Thymus (tissue), 11 donors: ENCODE measurements around the gene LSM14B. TPM values are rescaled to one million over a fixed set of nuclear protein-coding genes. Genes with fewer than 3 reads are reported as not detected.
A peak's percentile ranks its signal among the peaks of the same experiment; 100 is the strongest.

ENCODE experiments used
- DNase-seq, 9 donors: peaks; one replicate each; pipeline ENCODE4 v3.0.0-alpha.2; 2013; ENCODE audit warnings: low spot score in 9 of 9, low read depth in 6 of 9, missing footprints in 1 of 9
- H3K27ac ChIP-seq, 2 donors: one replicate each; pipeline ENCODE4 v1.5.1; 2013; ENCODE audit warnings: control low read depth in 1 of 2, low read depth in 1 of 2, low read length in 1 of 2, mild to moderate bottlenecking in 1 of 2, moderate library complexity in 1 of 2
- H3K27me3 ChIP-seq, 2 donors: one replicate each; pipeline ENCODE4 v1.5.1; 2013; ENCODE audit warnings: low read length in 1 of 2; ENCODE audit not compliant: control insufficient read depth in 2 of 2, insufficient read depth in 1 of 2
- H3K36me3 ChIP-seq, 2 donors: one replicate each; pipeline ENCODE4 v1.5.1; 2013; ENCODE audit warnings: low read length in 1 of 2, mild to moderate bottlenecking in 1 of 2, moderate library complexity in 1 of 2; ENCODE audit not compliant: control insufficient read depth in 2 of 2, insufficient read depth in 2 of 2
- H3K4me1 ChIP-seq, 2 donors: one replicate each; pipeline ENCODE4 v1.5.1; 2013; ENCODE audit warnings: low read length in 2 of 2; ENCODE audit not compliant: control insufficient read depth in 2 of 2, insufficient read depth in 2 of 2
- H3K4me3 ChIP-seq, 2 donors: one replicate each; pipeline ENCODE4 v1.5.1; 2013; ENCODE audit warnings: low read length in 2 of 2, control low read depth in 1 of 2, mild to moderate bottlenecking in 1 of 2
- H3K9me3 ChIP-seq, 2 donors: one replicate each; pipeline ENCODE4 v1.5.1; 2013; ENCODE audit warnings: low read length in 1 of 2, mild to moderate bottlenecking in 1 of 2; ENCODE audit not compliant: control insufficient read depth in 2 of 2, insufficient read depth in 1 of 2
- WGBS: extraction: QIAGEN DNeasy Blood & Tissue Kit; methylation state at CpG from one replicate; pipeline ENCODE4 v1.1.7; 2013; 5-methylcytosine and 5-hydroxymethylcytosine counted together
- polyA plus RNA-seq: library from polyadenylated mRNA; stranded (reverse); fragments of 200-250 nt; gene quantifications from one replicate; pipeline ENCODE4 v1.2.3, GENCODE V29; 2013
- total RNA-seq: library from RNA; stranded (reverse); fragments of 120-200 nt; gene quantifications from one replicate; pipeline ENCODE4 v1.2.4, GENCODE V29; 2013
- donor health status: healthy.

The LSM14B gene
- total and polyA plus RNA-seq, 2 donors = 23.1 to 29.9 TPM

DNA sequence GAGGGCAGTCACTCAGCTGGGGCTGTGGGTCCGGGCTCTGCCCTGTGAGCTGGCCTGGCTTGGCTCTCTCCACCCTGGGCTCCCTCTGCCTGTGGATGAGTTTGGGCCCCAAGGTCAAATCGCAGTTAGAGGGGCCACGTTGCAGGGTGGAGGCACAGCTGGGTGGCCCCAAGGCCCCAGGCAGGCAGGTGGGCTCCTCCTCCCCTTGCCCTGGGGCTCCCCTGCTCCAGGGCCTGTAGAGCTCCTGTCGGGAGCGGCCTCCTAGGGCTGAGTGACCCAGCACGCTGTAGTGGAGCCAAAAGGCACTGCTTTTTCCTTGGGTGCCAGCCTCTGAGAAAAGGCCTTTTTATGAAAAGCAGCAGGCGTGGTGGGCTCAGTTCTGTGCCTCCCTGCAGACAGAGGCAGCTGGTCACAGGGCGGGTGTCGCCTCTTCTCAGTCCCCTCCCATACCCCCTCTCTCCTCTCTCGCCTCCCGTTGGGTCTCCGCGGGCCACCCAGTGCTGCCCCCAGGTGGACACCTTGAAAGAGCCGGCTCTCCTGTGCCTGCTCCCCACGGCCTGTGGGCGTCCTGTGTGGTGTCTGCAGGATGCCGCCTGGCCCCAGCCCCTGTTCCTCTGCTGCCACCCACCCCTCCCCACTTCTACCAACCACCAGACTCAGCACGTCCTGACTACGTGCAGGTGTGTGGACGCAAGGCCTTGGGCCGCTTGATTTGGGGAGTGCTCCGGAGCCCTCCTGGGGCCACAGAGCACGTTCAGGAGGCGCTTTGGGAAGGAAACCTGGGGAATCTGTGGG is 34.5 kb downstream of the LSM14B start:
- Histone ChIP-seq H3K27ac (no peak overlapping the region), H3K4me3 (no peak overlapping the region), H3K27me3 (no peaks in the 10 kb centered on the region), H3K9me3 (peaks cover 0 to 17% of the 10 kb centered on the region in 2 donors), H3K36me3 (peaks cover 19 to 62% of the 10 kb centered on the region in 2 donors), H3K4me1 (peaks cover 0 to 7% of the 10 kb centered on the region in 2 donors)
- DNase-seq = peak in 3 of 9 donors; percentile 57 to 69 (median 69)
- WGBS = 61% methylated on average over 24 of the region's 24 CpGs

DNA sequence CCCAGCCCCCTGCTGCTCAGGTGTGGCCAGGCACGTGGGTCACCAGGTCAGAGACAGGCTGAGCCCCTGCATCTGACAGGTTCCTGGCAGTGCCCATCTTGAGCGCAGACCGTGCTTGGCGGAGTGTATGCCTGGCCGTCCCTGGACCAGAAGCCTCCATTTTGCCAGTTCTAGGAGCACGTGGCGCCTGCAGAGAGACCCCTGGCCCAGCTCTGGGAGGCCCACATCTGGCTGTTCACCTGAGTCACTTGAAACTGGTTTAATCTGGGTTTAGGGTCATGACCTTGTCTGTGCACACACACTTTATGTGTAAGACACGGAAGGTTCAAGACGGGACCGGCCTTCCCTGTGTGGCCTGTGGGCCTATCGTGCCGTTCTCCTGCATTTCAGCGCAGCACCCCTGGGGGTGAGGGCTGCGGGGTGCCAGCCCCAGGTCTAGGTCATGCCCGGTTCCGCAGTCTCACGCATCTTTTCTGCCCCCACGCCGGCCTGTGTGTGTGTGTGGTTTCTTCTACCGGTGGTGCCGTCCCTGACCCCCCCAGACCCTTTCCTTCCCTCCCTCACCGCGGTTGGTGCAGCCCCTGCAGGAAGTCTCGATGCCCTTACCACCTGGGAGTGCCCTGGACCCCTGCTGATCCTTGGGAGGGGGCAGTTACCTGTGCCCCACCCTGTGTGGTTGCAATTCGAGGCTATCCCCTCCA is 35.3 kb downstream of the LSM14B start:
- H3K9me3 ChIP-seq = peaks cover 0 to 10% of the 10 kb centered on the region in 2 donors
- 86% methylated on average over 25 of the region's 25 CpGs for WGBS
- H3K4me3 ChIP-seq = no peak overlapping the region
- peaks cover 0 to 7% of the 10 kb centered on the region in 2 donors for H3K4me1 ChIP-seq
- no peak overlapping the region for H3K27ac ChIP-seq
- no peaks in the 10 kb centered on the region for H3K27me3 ChIP-seq
- DNase-seq = no peak
- H3K36me3 ChIP-seq = peaks cover 19 to 66% of the 10 kb centered on the region in 2 donors

DNA sequence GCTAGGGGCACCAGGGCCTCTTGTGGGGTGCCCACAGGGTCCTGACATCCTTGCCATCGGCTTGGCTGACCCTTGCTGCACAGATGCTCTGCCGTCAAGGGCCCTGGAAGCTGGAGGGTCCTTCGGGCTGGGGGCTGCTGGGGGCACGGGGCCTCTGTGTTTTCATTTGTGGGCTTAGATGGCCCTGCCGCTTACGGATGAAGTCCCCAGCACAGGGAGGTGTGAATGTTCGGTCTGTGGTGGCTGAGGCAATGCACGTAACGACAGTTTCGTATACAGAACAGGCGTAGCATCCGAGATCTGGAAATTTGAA is 35.8 kb downstream of the LSM14B start:
- no peak for DNase-seq
- WGBS = 97% methylated on average over 12 of the region's 12 CpGs
- H3K4me3 ChIP-seq = no peak overlapping the region
- peaks cover 0 to 7% of the 10 kb centered on the region in 2 donors for H3K4me1 ChIP-seq
- H3K9me3 ChIP-seq = peaks cover 0 to 6% of the 10 kb centered on the region in 2 donors
- no peaks in the 10 kb centered on the region for H3K27me3 ChIP-seq
- H3K27ac ChIP-seq = no peak overlapping the region
- peaks cover 16 to 67% of the 10 kb centered on the region in 2 donors for H3K36me3 ChIP-seq

DNA sequence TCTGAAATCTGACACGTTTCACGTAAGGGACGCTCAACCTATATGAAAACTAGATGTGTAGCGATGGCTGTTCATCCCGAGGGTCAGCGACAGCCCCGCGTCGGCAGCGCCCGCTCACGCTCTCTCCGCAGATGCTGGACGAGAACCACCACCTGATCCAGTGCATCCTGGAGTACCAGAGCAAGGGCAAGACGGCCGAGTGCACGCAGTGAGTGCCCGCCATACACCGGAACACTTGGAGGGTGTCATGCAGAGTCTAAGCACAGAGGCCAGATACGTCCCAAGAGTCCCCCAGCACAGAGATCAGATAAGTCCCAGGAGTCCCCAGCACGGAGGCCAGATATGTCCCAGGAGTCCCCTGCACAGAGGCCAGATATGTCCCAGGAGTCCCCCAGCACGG is 36.3 kb downstream of the LSM14B start:
- Histone ChIP-seq H3K4me3 (no peak overlapping the region), H3K27ac (no peak overlapping the region), H3K9me3 (peaks cover 0 to under 1% of the 10 kb centered on the region in 2 donors), H3K36me3 (peaks cover 19 to 68% of the 10 kb centered on the region in 2 donors), H3K4me1 (peaks cover 0 to 7% of the 10 kb centered on the region in 2 donors), H3K27me3 (no peaks in the 10 kb centered on the region)
- 97% methylated on average over 22 of the region's 22 CpGs for WGBS
- no peak for DNase-seq

DNA sequence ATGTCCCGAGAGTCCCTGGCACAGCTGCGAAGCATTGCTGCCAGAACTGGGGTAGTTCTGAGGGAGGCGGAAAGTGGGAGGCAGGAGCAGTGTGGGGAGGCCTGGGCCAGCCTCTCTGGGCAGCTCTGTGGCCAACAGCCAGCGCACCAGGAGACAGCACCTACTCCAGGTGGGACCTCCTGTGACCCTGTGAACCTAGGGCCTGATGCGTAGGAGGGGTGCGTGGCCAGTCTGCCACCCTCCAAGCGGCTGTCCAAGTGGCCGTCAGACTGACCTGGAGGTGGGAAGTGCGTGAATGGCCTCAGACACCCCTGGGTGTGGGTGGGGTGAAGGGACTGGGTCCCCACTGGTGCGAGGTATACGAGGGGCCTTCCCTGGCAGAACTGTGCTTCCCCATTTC is 36.8 kb downstream of the LSM14B start:
- Histone ChIP-seq H3K27me3 (no peaks in the 10 kb centered on the region), H3K4me1 (peaks cover 0 to 7% of the 10 kb centered on the region in 2 donors), H3K27ac (no peak overlapping the region), H3K9me3 (no peaks in the 10 kb centered on the region), H3K4me3 (no peak overlapping the region), H3K36me3 (peaks cover 22 to 68% of the 10 kb centered on the region in 2 donors)
- no peak for DNase-seq
- 93% methylated on average over 11 of the region's 11 CpGs for WGBS

DNA sequence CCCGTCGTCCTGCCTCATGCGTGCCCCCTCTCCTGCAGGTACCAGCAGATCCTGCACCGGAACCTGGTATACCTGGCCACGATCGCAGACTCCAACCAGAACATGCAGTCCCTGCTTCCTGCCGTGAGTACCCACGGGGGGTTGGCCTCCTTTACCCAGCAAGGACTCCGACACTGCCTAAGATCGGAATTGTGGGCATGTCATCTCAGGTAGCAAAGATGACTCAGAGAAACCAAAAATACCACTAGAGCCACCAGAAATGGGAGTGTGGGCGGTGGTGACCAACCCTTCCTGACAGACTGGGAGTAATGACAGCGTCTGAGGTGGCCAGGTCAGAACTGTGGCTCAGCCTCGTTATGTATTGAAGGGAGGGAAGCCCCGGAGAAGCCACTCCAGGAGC is 37.6 kb downstream of the LSM14B start:
- no peak overlapping the region for H3K4me3 ChIP-seq
- no peak overlapping the region for H3K27ac ChIP-seq
- peaks cover 0 to 7% of the 10 kb centered on the region in 2 donors for H3K4me1 ChIP-seq
- 94% methylated on average over 14 of the region's 14 CpGs for WGBS
- DNase-seq = no peak
- H3K27me3 ChIP-seq = no peaks in the 10 kb centered on the region
- peaks cover 24 to 69% of the 10 kb centered on the region in 2 donors for H3K36me3 ChIP-seq
- no peaks in the 10 kb centered on the region for H3K9me3 ChIP-seq

DNA sequence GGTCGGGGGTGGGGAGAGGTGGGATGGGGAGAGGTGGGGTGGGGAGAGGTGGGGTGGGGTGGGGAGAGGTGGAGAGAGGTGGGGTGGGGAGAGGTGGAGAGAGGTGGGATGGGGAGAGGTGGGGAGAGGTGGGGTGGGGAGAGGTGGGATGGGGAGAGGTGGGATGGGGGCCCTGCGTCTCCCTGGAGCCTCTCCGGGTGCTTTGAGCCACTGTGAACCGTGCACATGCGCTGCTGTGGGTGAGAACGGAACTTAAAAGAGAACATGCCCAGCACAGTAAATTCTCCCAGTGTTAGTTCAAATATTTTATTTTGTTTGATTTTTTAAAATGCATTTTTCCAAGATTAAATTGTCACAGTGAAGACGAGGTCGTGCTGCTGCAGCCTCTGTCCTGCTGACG is 38.0 kb downstream of the LSM14B start:
- peaks cover 0 to 7% of the 10 kb centered on the region in 2 donors for H3K4me1 ChIP-seq

DNA sequence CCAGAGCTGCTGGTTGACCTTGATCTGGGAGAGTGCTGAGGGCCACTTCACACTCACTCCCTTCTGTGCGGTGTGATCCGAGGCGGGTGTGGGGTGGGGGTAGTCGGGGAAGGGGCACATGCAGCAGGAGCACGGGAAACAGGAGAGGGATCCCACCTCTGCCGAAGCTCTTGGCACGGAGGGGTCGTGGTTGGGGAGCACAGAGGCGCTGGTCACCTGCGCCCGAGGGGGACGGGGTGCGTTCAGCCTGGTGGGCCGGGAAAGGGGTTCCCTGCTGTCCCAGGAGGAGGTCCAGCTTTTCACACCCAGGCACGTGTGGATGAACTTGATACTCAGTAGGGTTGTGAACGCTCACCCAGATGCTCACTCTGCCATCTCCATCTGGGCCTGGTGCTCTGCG is 38.6 kb downstream of the LSM14B start:
- Histone ChIP-seq H3K4me1 (peaks cover 0 to 7% of the 10 kb centered on the region in 2 donors), H3K4me3 (no peak overlapping the region), H3K36me3 (peaks cover 34 to 71% of the 10 kb centered on the region in 2 donors), H3K9me3 (no peaks in the 10 kb centered on the region), H3K27ac (no peak overlapping the region), H3K27me3 (no peaks in the 10 kb centered on the region)
- WGBS = 96% methylated on average over 17 of the region's 17 CpGs
- DNase-seq = no peak

More for the DNA sequence above, 38.0 kb downstream of the LSM14B start:
- H3K4me3 ChIP-seq = no peak overlapping the region
- DNase-seq = no peak
- WGBS = 96% methylated on average over 9 of the region's 9 CpGs
- no peaks in the 10 kb centered on the region for H3K27me3 ChIP-seq
- no peaks in the 10 kb centered on the region for H3K9me3 ChIP-seq
- no peak overlapping the region for H3K27ac ChIP-seq
- peaks cover 28 to 71% of the 10 kb centered on the region in 2 donors for H3K36me3 ChIP-seq

DNA sequence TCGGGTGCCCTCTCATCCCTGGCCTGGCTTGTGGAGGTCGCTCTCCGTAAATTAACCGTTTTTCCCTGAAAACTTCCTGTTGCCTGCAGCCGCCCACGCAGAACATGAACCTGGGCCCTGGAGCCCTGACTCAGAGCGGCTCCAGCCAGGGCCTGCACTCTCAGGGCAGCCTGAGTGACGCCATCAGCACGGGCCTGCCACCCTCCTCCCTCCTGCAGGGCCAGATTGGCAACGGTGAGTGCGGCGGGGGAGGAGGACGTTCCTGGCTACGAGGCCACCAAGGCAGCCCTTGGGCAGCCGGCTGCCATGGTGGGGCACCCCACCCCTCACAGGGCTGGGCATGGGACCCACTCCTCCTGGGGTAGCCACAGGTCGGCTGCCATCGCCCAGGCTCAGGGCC is 39.1 kb downstream of the LSM14B start:
- no peak for DNase-seq
- no peaks in the 10 kb centered on the region for H3K27me3 ChIP-seq
- no peak overlapping the region for H3K4me3 ChIP-seq
- H3K4me1 ChIP-seq = peaks cover 0 to 6% of the 10 kb centered on the region in 2 donors
- no peak overlapping the region for H3K27ac ChIP-seq
- WGBS = 93% methylated on average over 17 of the region's 17 CpGs
- H3K36me3 ChIP-seq = peaks cover 38 to 75% of the 10 kb centered on the region in 2 donors
- no peaks in the 10 kb centered on the region for H3K9me3 ChIP-seq
